ENCODE measurements around the gene POU5F2.

DNA sequence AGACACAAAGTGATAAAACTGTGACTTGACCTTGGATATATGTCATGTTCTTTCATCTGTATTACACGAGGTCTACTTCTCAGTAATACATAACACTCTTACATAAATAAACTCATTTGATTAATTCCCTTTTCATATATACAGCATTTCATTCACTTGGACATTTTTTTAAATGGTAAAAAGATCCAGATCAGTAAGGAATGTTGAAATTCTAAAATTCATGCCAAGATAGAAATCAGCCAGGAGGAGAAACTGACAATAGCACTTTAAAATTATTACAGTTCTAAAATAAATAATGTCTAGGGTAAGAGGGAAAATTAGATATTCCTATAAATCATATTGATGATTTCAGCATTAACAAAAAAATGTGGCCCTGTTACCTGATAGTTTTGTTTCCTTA lies 46.2 kb upstream of the POU5F2 start:
- TF ChIP-seq, protein P1, sequence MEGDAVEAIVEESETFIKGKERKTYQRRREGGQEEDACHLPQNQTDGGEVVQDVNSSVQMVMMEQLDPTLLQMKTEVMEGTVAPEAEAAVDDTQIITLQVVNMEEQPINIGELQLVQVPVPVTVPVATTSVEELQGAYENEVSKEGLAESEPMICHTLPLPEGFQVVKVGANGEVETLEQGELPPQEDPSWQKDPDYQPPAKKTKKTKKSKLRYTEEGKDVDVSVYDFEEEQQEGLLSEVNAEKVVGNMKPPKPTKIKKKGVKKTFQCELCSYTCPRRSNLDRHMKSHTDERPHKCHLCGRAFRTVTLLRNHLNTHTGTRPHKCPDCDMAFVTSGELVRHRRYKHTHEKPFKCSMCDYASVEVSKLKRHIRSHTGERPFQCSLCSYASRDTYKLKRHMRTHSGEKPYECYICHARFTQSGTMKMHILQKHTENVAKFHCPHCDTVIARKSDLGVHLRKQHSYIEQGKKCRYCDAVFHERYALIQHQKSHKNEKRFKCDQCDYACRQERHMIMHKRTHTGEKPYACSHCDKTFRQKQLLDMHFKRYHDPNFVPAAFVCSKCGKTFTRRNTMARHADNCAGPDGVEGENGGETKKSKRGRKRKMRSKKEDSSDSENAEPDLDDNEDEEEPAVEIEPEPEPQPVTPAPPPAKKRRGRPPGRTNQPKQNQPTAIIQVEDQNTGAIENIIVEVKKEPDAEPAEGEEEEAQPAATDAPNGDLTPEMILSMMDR (IDR thresholded peaks at IDR 0.05), result no peak
- TF ChIP-seq POLR2A (IDR thresholded peaks at IDR 0.05), result no peak

Data from thyroid gland (tissue), 4 donors.